AML-193 (cell line): ENCODE data around the gene AKAP8.
"Not testable (repeated sequence)": the region's sequence is repeated elsewhere in the genome, so short reads cannot be mapped to it uniquely, and the experiment has no call there.

Experiments
- DNase-seq, 2 experiments: peaks; one replicate each; lab custom pipeline; 2025; lab: John Stamatoyannopoulos, UW

AKAP8 gene

GRCh38 chr19:15373644-15374043 is 5.9 kb downstream of the AKAP8 start:
- DNase-seq: no peak

GRCh38 chr19:15372891-15373301 is 6.7 kb downstream of the AKAP8 start:
- DNase-seq: no peak

- DNase-seq: no peak
Measured at GRCh38 chr19:15372470-15372869, 7.1 kb downstream of the AKAP8 start.

- no peak for DNase-seq
Measured at GRCh38 chr19:15371786-15372380, 7.7 kb downstream of the AKAP8 start.

- no peak for DNase-seq
Measured at GRCh38 chr19:15371119-15371518, 8.5 kb downstream of the AKAP8 start.

- no peak for DNase-seq
Measured at GRCh38 chr19:15369594-15369891, 10.0 kb downstream of the AKAP8 start.

- DNase-seq: no peak
Measured at GRCh38 chr19:15368798-15369593, 10.6 kb downstream of the AKAP8 start.

GRCh38 chr19:15368051-15368632 is 11.4 kb downstream of the AKAP8 start:
- no peak for DNase-seq

- DNase-seq: no peak
Measured at GRCh38 chr19:15367439-15367838, 12.1 kb downstream of the AKAP8 start.

GRCh38 chr19:15365264-15365663 is 14.3 kb downstream of the AKAP8 start:
- DNase-seq: no peak

- DNase-seq: not testable (repeated sequence)
Measured at GRCh38 chr19:15363791-15364190, 15.8 kb downstream of the AKAP8 start.

GRCh38 chr19:15363048-15363447 is 16.5 kb downstream of the AKAP8 start:
- not testable (repeated sequence) for DNase-seq

- DNase-seq: not testable (repeated sequence)
Measured at GRCh38 chr19:15360015-15360414, 19.6 kb downstream of the AKAP8 start.

GRCh38 chr19:15358918-15359317 is 20.7 kb downstream of the AKAP8 start:
- DNase-seq: no peak

- DNase-seq: no peak
Measured at GRCh38 chr19:15357906-15358305, 21.7 kb downstream of the AKAP8 start.

GRCh38 chr19:15354566-15355296 is 24.9 kb downstream of the AKAP8 start:
- no peak for DNase-seq

GRCh38 chr19:15353908-15354307 is 25.7 kb downstream of the AKAP8 start:
- DNase-seq: no peak

- not testable (repeated sequence) for DNase-seq
Measured at GRCh38 chr19:15352535-15352934, 27.1 kb downstream of the AKAP8 start.

- not testable (repeated sequence) for DNase-seq
Measured at GRCh38 chr19:15341328-15341727, 38.3 kb downstream of the AKAP8 start.

- no peak for DNase-seq
Measured at GRCh38 chr19:15340086-15340485, 39.5 kb downstream of the AKAP8 start.

- no peak for DNase-seq
Measured at GRCh38 chr19:15337202-15337601, 42.4 kb downstream of the AKAP8 start.

- DNase-seq: not testable (repeated sequence)
Measured at GRCh38 chr19:15335992-15336391, 43.6 kb downstream of the AKAP8 start.
